HG03097 (cell line): ENCODE data around the gene COPRS.
"Not testable (repeated sequence)": the region's sequence is repeated elsewhere in the genome, so short reads cannot be mapped to it uniquely, and the experiment has no call there.

Experiments used
- ATAC-seq: cut with Tn5 transposase; IDR thresholded peaks from one replicate; pipeline ENCODE4 v1.9.1; 2021; ENCODE audit not compliant: unreplicated experiment, low FRiP score

COPRS gene

DNA sequence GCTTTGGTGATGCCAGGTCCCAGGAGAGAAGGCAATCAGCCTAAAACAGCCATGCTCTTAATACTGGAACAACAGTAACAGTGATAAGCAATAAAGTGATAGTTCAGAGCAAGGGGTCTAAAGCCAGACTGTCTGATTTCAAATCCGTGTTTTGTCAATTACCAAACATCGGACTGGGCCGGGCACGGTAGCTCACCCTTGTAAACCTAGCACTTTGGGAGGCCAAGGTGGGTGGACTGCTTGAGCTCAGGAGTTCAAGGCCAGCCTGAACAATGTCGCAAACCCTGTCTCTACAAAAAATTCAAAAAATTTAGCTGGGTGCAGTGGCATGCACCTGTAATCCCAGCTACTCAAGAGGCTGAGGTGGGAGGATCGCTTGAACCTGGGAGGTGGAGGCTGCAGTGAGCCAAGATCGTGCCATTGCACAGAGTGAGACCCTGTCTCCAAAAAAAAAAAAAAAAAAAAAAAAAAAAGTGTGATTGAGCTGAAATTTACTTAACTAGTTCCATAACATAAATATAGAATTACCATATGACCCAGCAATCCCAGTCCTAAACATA is 5.1 kb downstream of the COPRS start:
- no peak for ATAC-seq

DNA sequence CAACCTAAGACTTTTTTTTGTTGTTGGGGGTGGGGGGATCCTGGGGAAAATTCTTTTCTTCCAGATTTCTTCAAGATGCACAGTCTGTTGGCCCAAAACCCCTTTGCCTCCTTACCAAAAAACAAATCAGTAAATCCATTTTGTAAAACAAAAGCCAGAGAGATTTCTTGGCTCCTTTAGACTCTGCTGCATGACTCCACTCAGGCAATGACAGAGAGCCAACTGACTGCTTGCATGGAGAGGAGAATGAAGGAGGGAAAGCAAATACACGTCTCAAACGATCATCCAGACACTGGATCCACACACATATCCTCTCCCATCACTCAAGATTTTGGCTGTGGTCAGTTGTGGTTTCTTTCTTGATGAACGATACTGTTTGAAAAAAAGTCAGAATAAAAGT is 13.8 kb downstream of the COPRS start:
- no peak for ATAC-seq

DNA sequence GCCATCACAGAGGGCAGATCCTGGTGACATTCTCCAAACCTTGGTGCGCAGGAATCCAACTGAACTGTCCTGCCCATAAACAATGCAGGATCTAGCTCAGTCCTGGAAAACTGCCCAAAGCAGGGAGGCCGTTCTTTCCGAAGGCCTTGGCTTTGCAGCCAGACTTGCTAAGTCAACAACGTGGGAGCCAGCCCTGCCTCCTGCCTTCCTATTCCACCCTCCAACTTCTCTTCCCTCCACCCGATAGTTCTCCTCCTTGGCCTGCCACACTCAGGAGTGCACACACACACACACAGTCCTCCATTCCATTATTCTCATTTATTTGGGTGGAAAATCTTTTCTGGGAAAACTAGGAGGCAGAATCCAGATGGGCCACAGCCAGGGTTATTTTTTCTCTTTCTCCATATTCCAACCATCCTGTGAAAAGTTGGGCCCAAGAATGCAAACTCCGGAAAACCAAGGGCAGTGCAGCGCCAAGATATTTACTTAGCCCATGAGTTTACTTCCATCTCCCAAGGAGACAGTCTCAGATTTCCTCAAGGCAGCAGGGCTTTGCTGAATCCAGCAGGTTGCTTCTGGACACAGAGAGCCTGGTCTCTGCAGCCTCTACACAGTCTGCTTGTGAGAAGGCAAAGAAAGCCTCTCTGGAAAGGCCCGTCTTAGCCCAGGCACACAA is 15.8 kb downstream of the COPRS start:
- no peak for ATAC-seq

DNA sequence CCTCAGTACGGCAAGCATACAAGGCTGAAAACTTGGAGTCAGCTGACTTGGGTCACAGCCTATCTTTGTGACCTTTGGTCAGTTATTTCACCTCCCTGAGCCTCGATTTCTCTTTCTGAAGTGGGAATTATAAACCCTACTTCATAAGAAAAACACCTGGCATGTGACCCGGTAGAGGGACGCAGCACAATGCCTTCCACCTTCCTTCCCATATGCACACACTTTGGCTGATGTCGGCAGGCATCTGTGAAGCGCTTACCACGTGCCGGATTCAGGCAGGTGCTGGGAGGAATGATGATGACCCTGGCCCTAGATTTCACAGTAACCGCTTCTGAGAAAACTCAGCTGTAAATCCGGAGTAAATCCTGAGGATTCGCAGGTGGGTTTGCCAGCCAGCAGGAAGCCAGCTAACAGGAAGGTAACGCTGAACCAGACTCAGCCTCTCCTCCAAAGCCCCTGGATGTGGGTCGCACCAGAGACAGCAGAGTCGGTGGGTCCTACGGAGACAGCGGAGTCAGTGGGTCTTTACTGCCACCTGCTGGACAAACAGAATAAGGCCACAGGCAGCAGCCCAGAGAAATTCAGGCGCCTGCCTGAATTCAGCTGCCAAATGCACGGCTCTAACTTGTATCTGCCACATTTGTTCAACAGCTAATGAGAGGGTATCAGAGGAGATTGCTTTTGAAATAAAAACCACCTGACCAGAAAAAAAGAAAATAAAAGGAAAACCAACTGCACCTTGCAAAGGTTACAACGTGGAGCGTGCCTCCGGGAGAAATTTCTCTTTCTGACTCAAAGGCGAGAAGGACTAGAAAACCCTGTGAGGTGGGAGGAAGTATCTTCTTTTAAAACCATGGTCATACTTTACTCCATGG is 16.6 kb downstream of the COPRS start:
- ATAC-seq, result no peak

DNA sequence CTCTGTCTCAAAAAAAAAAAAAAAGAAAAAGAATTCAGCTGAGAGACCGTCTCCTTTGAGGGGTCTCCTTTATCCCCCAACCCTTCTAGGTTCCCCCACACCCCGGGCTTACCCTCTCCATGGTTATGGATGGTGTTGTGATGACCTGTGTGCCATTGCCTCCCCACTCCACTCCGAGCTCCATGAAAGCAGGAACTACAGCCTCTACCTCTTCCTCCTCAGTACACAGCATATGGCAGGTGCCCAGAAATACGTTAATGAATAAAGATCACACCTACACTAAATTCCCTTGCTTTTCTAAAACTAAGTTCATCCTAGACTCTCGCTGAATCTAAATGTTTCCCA is 17.2 kb downstream of the COPRS start:
- ATAC-seq, result no peak

DNA sequence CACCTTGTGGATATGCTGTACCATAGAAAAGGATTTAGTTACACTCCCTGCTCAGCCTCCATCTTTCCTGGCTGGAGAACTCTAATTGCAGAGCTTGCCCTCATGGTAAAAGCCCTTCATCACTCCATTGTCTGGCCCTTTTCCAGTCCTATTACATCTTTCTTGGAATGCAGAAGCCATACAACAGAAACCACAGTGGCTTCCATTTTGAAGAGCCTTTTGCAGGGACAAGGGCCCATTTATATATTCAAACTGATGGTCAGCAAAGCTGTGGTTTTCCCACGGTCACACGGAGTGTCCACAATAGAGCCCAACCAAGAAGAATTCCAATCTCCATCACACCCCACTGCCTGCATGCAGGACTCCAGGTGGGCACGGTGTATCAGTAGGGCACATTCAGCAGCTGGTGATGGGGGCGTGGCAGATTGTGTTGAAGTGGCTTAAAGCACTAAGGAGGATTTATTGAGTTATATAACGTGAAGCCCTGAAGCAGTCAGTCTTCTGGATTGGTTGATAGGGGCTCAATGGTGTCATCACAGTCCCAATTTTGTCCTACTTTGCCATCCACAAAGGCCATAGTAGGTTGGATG is 20.3 kb downstream of the COPRS start:
- no peak for ATAC-seq

DNA sequence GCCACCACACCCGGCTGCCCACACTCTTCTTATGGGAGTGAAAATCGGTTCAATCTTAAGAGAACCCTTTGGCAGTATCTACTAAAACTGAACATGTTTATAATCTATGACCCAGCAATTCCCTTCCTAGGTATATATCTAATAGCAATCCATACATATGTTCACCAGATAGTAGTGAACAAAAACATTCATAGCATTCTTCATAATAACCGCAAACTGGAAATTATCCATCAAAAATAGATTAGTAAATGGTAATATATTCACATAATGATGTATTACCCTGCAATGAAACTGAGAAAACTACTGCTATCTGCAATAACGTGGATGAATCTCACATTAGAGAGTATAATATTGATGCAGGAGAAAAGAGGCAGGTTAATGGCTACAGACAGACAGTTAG is 23.1 kb downstream of the COPRS start:
- no peak for ATAC-seq

DNA sequence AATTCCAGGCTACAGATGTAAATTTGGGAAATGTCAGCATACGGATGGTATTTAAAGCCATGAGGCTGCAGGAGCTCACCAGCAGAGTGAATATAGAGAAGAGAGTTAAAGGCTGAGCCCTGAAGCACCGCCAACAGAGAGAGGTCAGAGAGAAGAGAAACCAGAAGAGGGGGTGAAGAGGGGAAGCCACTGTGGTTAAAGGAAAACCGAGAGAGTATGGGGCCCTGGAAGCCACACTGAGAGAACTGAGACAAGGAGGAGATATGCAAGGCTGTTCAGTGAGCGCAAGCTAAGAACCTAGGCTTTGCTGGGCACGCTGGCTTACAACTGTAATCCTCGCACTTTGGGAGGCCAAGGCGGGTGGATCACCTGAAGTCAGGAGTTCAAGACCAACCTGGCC is 24.6 kb downstream of the COPRS start:
- ATAC-seq, result no peak

DNA sequence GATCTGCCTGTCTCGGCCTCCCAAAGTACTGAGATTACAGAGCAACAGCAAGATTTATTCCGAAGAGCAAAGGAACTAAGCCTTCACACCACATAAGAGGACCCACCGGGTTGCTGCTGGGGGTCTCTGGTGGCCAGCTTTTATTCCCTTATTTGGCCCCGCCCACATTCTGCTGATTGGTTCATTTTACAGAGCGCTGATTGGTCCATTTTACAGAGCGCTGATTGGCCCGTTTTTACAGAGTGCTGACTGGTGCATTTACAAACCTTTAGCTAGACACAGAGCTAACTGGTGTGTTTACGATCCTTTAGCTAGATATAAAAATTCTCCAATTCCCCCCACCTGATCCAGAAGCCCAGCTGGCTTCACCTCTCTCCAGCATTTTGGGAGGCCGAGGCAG is 26.3 kb downstream of the COPRS start:
- ATAC-seq, result no peak

DNA sequence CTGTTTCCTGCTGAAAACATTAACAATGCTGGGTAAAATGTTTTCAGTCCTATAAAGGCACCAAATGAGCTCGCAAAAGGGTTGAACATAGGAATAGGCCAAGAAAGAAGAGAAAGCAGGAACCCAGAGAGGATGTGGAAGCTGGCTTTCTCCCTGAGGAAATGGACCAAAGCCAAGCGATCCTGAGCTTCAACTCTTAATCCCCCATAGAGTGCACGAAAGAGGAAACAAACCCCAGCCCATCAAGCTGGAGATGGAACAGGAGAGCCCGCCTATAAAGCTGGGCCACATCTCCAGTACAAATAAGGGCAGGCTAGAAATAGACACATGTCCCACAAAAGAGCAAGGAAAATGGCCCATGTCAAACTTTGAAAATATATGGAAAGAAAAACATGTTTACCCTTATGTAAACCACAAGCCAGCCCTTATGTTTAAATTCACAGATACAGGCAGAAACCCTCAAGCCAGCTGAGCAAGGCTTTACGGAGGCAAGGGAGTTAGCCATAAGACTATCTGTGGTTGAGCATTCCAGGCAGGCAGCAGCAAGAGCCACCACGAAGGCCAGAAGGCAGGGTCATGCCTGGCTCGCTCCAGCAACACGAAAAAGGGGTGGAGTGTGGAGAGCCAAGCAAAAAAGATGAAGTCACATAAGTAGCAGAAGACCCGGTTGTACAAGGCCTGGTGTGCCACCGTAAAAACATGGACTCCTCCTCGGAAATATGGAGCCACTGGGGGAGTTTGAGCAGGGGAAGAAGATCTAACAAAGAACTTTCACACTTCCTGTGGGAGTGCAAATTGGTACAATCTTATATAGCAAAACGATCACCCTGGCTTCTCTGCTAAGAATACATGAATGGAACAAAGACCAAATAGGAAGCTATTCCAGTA is 27.8 kb downstream of the COPRS start:
- no peak for ATAC-seq

DNA sequence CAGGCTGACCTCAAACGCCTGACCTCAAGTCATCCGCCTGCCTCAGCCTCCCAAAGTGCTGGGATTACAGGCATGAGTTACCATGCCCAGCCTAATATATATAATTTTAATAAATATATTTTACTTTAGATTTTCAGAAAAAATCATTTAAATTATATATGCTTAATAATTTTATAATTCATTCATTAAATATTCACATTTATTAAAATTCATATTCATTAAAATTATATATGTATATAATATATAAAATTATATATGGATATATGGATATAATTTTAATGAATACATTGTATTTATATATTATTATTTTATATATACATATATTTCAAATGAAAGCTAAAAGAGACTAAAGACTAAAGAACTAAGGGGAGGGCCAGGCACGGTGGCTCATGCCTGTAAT is 29.4 kb downstream of the COPRS start:
- ATAC-seq, result no peak

DNA sequence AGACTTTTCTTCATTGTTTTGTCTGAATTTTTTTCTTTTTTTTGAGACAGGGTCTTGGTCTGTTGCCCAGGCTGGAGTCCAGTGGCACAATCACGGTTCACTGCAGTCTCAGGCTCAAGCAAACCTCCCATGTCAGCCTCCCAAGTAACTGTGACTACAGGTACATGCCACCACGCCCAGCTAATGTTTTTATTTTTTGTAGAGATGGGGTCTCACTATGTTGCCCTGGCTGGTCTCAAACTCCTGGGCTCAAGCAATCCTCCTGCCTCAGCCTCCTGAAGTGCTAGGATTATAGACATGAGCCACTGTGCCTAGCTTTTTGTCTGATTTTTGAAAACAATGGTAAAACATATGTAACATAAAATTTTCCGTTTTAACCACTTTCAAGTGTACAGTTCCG is 30.1 kb downstream of the COPRS start:
- ATAC-seq, result not testable (repeated sequence)

DNA sequence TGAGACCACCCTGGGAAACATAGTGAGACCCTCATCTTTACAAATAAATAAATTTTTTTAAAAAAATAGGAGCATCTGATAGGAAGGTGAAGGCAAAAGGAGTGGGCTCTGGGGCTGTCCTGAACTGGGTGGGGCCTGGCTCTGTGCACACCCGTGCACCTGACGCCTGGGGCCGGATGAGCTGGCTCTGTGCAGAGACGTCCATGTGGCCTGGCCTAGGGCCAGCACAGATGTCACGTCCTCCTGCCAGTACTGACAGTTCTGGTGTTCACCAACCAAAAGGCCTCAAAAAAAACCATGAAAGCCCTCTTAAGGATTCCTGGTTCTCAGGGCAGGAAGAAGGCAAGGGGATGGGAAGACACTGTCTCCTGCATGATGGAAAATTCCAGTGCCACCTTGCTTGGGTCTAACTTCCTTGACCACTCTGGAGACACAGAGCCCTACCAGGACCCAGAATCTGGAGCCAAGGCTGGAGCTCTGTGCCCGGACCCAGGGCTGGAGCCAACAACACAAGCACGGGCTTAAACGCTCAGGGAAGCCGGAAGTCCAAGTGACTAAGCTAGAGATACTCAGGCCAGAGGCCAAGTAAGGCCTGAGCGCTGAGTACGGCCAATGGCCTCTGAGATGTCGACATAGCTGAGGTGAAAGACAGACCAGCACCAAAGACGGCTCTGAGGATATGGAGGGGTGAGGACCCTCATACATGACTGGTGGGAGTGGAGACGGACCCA is 32.9 kb downstream of the COPRS start:
- no peak for ATAC-seq

DNA sequence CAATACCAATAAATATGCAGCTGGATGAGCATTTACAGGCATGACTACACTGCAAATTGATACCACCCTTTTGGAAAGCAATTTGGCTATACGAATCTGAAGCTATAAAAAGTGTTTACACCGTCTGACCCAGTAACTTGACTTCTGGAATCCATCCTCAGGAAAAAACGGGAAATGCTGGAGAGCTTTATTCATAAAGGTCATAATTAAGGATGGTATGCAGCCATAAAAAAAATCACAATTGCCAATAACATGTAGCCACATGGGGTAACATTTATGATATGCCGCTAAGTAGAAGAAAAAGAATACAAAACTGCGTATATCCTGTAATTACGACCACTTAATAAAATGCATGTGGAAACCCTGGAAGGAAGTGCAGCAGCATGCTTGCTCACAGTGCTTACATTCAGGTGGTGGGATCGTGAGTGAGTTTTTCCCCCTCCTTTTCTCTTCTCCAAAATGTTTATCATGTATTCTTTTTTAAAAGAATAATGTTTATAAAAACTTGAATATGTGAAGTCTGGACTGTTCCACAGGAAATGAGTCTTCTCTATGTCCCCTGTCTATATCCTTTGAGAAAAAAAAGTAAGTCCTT is 34.2 kb downstream of the COPRS start:
- no peak for ATAC-seq

DNA sequence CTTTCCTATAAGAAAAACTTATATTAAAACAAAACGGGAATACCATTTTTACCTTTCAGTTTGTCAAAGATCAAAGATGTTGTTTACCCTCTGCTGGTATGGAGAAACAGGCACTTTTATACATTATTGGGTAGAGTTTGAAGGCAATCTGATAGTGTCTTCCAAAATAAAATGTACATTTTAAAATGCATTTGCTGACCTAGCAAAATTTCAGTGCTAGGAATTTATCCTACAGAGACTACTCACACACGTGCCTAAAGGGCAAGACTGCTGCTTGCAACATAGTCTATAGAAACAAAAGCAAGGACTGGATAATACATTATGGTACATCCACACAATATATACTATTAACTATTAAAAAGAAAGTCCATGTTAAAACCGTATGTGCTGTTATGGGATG is 36.0 kb downstream of the COPRS start:
- no peak for ATAC-seq

DNA sequence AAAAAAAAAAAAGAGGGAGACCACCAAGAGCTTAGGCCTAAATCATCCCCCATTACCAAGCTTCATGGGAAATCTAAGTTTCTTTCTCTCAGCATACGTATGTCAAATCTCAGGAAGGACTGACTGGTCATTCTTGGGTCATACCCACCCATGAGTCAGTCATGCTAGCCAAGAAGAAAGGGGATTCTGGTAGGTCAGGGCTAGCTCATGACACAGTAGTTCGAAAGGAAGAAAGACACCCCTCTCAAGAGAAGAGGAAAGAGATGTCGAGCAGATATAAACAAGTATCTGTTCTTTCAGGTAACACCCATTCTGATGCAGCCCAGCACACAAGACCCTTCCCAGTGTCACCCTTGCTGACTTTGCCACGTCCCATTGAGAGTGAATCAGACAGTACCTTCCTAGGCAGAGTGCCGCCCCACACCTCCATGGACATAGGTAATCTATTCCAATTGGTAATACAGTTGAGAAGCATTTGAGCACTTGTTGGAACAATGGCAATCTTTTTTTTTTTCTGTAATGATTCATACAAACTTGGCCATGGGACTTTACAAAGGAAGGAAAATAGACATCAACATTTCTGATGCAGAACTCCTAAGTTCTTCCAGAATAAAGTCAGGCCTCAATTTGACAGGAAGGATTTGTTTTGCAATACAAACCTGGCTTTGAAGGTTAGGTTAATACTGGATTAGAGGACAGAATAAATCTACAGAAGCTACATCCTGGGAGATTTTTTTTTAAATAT is 38.2 kb downstream of the COPRS start:
- no peak for ATAC-seq

DNA sequence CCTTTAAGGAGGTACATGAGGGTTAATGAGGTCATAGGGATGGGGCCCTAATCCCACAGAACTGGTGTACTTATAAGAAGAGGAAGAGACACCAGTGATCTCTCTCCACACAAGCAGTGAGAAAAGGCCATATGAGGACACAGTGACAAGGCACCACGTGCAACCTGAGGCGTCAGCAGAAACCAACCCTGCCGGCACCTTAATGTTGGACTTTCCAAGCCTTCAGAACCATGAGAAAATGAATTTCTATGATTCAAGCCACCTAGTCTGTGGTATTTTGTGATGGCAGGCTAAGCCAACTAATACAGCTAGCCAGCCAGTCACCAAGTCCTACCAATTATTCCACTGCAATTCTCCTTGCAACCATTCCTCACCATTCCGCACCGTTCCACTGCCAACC is 39.5 kb downstream of the COPRS start:
- ATAC-seq, result no peak

DNA sequence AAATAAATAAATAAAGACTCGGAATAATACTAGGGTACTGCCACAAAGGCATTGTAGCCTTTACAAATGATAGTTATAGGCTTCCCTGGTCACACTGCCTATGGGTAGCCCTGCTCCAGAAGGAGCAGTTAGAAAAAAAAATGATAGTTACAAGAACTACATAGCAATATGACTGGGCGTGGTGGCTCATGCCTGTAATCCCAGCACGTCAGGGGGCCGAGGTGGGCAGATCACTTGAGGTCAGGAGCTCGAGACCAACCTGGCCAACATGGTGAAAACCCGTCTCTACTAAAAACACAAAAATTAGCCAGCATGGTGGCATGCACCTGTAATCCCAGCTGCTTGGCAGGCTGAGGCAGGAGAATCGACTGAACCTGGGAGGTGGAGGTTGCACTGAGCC is 40.2 kb downstream of the COPRS start:
- not testable (repeated sequence) for ATAC-seq

DNA sequence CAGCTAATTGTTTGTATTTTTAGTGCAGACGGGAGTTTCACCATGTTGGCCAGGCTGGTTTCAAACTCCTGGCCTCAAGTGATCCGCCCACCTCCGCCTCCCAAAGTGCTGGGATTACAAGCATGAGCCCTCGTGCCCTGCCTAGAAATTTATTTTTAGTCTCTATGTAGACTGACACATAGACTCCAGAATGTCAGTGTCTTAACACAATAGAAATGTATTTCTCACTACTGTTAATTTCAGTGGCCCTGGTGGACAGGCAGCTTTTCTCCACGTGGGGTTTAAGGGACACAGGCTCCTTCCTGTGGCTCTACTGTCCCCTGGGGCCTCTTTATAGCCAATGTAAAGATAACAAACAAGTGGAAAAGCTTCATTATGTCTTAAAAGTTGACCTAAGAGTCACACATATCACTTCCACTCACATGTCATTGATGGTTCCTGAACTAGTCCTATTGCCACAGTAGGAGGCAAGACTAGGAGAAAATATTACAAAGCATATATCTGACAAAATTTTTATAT is 43.8 kb downstream of the COPRS start:
- ATAC-seq, result no peak
